Measurements from ENCODE around the gene BCR.
"Not testable (repeated sequence)": the region's sequence is repeated elsewhere in the genome, so short reads cannot be mapped to it uniquely, and the experiment has no call there.

Gene BCR

DNA sequence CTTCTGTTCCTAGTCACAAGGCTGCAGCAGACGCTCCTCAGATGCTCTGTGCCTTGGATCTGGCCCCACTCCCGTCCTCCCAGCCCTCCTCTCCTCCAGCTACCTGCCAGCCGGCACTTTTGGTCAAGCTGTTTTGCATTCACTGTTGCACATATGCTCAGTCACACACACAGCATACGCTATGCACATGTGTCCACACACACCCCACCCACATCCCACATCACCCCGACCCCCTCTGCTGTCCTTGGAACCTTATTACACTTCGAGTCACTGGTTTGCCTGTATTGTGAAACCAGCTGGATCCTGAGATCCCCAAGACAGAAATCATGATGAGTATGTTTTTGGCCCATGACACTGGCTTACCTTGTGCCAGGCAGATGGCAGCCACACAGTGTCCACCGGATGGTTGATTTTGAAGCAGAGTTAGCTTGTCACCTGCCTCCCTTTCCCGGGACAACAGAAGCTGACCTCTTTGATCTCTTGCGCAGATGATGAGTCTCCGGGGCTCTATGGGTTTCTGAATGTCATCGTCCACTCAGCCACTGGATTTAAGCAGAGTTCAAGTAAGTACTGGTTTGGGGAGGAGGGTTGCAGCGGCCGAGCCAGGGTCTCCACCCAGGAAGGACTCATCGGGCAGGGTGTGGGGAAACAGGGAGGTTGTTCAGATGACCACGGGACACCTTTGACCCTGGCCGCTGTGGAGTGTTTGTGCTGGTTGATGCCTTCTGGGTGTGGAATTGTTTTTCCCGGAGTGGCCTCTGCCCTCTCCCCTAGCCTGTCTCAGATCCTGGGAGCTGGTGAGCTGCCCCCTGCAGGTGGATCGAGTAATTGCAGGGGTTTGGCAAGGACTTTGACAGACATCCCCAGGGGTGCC, 109.8 kb downstream of the BCR start:
- DNase-seq (ENCODE audit: low read depth in 2 of 2) = peak in 1 of 2 donors; percentile 26

- no peak for DNase-seq (ENCODE audit: low read depth in 2 of 2)
Observed at GRCh38 chr22:23291806-23292452, 111.6 kb downstream of the BCR start.

- no peak for DNase-seq (ENCODE audit: low read depth in 2 of 2)
Observed at GRCh38 chr22:23292453-23293350, 112.4 kb downstream of the BCR start.

- DNase-seq (ENCODE audit: low read depth in 2 of 2) = no peak
Observed at GRCh38 chr22:23293720-23294119, 113.4 kb downstream of the BCR start.

GRCh38 chr22:23294221-23294620, 113.9 kb downstream of the BCR start:
- no peak for DNase-seq (ENCODE audit: low read depth in 2 of 2)

GRCh38 chr22:23300476-23300875, 120.2 kb downstream of the BCR start:
- DNase-seq (ENCODE audit: low read depth in 2 of 2) = no peak

GRCh38 chr22:23301591-23301990, 121.3 kb downstream of the BCR start:
- no peak for DNase-seq (ENCODE audit: low read depth in 2 of 2)

- no peak for DNase-seq (ENCODE audit: low read depth in 2 of 2)
Observed at GRCh38 chr22:23302171-23303002, 122.1 kb downstream of the BCR start.

DNA sequence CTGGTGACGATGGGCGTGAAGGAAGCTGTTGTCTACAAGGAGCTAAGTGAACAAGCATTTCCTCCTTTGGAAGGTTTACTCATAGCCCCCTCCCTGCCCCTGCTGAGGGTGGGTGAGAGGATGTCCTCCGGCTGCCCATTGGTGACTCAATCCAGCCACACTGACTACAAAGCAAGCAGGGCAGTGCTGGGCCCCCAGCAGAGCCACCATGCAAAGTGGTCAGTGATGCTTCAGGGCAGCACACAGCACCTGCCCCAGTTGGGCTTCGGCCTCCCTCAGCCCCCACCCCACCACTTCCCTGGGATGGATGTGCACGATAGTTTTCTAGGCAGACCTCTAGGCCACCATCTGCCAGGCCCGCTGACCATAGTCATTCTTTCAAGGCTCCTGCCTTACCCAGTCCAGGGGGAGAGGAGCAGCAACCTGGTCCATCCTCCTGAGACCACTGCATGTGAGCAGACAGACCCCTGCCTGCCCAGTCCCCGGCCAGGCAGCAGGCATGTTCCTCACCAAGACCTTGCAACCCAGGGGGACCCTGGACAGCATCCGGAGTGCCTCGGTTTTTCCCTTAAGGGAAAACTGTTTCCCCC, 125.1 kb downstream of the BCR start:
- no peak for DNase-seq (ENCODE audit: low read depth in 2 of 2)

- no peak for DNase-seq (ENCODE audit: low read depth in 2 of 2)
Observed at GRCh38 chr22:23305922-23306374, 125.6 kb downstream of the BCR start.

GRCh38 chr22:23306438-23306921, 126.2 kb downstream of the BCR start:
- no peak for DNase-seq (ENCODE audit: low read depth in 2 of 2)

DNA sequence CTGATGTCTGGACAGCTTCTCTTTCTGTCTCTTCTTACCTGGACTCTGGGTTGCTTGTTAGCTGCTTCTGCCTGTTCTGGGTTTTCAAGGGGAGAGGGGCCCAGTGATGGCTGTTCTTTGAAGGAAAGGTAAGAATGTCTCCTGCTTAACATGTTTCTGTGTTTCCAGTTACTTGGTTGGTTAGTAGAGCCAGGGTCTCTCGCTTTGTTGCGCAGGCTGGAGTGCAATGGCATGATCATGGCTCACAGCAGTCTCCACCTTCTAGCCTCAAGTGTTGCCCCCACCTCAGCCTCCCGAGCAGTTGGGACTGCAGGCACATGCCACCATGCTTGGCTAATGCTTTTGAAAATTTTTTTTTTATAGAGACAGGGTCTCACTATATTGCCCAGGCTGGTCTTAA, 126.6 kb downstream of the BCR start:
- DNase-seq (ENCODE audit: low read depth in 2 of 2) = no peak

DNA sequence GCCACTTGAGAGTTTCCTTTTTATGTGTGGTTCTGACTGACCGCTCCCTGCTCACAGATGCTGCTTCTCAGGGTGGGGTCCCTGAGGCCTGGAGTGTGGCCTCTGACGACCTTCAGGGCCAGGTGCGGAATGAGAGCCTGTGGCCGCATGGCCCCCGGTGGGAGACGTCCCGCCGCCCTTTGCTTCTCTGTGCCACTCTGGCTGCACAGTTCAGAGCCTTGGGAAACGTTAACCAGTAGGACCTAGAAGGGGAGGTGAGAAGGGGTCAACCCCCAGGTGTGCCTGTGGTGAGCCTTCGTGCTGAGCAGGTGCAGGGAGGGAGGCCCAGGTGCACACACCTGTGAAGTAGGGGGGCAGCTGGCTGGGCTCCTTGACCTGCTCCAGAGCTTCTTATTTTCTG, 127.2 kb downstream of the BCR start:
- not testable (repeated sequence) for DNase-seq (ENCODE audit: low read depth in 2 of 2)

DNA sequence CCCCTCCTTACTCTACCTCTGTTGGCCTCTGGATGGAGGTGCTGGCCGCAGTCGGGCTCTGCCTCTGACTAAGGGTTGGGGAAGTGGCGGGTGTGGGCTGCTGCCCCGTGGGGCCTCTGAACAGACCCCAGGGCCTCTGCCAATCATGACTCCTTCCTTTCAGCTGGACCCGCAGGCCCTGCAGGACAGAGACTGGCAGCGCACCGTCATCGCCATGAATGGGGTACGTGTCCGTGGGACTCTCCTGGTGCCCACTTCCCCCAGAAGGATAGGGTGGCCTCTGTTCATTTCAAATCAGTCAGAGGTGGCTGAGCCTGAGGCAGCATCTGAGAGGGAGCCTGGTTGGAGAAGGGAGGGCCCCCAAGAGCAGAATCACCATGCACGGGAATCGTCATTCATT, 129.0 kb downstream of the BCR start:
- DNase-seq (ENCODE audit: low read depth in 2 of 2) = not testable (repeated sequence)

DNA sequence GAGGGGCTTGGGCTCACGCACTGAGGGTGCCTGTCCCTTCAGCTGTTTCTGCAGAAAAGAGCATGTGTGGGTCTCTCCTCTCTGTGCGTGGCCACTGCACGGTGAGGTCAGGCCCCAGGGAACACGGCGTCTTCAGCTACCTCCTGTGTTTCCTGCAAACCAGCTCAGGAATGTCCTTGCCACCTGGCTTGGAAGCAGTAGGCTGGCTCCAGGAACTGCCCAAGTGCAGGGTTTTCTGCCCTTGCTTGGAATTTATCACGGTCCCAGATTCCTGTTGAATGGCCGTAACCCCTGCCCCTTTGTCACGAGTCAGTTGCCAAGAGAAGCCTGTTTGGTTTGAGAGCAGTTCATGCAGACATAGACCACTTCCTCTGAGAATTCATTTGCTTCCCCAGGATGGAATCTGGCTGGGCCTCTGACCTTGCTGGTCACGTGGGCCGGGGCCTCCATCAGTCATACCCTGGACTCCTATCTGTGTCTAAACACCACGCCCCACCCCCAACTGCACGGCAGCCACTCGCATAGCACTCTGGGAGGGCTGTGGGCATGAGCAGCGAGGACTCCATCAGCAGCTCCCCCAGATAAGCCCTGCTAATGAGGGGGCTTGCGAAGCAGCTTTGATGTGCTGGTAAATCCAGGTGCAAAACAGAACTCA, 130.3 kb downstream of the BCR start:
- not testable (repeated sequence) for DNase-seq (ENCODE audit: low read depth in 2 of 2)

DNA sequence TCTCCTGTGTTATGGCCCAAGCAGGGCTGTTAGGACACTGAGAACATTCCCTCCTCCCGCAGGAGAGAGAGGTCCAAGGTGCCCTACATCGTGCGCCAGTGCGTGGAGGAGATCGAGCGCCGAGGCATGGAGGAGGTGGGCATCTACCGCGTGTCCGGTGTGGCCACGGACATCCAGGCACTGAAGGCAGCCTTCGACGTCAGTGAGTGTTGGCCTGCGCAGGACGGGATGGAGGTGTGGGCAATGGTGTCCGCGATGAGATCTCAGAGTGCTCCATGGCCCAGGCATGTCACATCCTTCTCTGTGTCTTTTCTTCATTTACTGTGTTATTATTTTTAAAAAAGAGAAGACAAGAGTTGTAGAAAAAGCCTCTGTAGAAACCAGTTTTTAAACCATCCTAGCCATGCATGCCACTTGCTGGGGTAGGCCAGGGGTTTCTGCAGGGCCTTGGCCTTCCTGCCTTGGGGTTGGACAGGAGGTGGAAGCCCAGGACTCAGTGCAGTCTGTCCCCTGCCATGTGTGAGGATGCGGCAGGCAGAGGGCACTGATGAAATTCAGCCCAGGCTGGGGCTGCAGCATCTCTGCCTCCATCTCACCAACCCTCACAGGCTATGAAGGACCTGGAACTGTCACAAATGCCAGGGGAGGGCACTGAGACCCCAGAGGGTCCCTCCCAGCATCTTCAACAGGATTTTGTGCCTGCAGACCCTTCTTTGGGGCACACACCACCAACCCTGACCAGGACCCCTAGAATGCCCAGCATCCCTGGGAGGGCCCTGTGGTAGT, 131.5 kb downstream of the BCR start:
- not testable (repeated sequence) for DNase-seq (ENCODE audit: low read depth in 2 of 2)

- no peak for DNase-seq (ENCODE audit: low read depth in 2 of 2)
Observed at GRCh38 chr22:23313791-23314567, 133.7 kb downstream of the BCR start.

DNA sequence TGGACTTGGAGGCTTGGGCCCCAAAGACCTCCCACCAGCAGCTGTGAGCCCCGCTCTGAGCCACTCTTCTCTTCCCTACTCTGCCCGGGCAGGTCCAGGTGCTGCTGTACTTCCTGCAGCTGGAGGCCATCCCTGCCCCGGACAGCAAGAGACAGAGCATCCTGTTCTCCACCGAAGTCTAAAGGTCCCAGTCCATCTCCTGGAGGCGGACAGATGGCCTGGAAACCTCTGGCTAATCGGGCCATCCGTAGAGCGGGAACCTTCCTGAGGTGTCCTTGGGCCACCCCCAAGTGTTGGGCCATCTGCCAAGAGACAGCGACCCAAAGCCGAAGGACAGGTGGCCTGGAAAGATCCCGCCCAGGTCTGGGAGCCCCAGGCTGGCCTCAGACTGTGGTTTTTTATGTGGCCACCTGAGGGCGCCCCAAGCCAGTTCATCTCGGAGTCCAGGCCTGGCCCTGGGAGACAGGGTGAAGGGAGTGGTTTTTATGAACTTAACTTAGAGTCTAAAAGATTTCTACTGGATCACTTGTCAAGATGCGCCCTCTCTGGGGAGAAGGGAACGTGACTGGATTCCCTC, 135.1 kb downstream of the BCR start:
- peak; percentile 11 to 18 for DNase-seq (ENCODE audit: low read depth in 2 of 2)

Measured in stimulated activated CD8-positive, alpha-beta memory T cell treated with anti-CD3 and anti-CD28 coated beads, Interleukin-2, amount 100 ng/mL, for 1 hour (primary cell).